HG02973 (cell line): ENCODE measurements around the gene IFI44L.

Experiments
- ATAC-seq: cut with Tn5 transposase; IDR thresholded peaks from one replicate; pipeline ENCODE4 v1.9.1; 2021; ENCODE audit warnings: moderate library complexity; ENCODE audit not compliant: unreplicated experiment

IFI44L gene

DNA sequence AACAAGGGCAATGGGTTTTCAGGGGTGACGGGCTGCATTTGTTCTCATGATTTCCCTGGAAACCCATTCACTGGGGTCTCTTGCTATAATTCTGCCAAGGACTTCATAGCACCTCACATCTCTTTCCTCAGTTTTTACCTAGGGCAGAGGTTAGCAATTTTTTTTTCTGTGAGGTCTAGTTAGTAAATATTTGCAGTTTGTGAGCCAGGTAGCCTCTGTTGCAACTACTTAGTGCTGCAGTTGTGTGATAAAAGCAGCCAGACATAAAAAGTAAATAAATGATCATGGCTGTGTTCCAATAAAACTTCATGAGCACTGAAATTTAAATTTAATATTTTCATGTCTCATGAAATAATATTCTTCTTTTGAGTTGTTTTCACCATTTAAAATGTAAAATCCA lies 67.1 kb downstream of the IFI44L start:
- ATAC-seq: no peak

DNA sequence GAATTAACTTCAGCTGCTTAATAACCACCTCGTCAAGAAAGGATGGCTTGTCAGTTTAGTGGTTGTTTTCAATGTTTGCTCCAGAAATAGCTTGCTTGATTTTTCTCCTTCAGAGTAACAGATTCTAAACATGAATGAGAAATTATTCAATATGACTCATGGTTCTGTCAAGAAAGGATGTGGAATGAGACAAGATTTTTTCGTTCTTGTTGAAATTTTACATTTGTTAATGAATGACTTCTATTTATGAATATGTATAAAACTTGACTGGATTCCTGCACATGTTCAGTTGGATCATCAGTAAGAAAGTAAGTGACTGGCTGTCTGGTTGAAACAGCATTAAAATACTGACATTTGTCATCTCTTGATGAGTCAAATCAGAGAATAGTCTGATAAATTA lies 67.7 kb downstream of the IFI44L start:
- no peak for ATAC-seq

DNA sequence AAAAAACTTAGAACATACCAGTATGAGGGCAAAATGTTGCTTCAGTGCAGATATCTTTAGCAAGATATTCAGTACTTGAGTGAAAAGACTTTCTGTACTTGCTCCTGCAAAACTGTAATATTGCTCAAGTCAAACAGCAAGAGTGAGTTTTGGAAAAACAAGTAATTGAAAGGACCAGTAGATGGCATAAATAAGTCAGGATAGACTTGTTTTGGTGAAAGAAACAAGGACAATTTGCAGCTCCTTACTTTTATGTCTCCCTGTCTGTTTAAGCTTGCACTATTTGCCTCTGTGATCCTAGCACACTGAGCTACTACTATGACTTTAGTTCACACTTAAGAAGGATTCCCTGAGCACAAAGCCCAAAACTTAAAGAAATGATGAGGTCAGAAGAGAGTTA lies 68.4 kb downstream of the IFI44L start:
- no peak for ATAC-seq

DNA sequence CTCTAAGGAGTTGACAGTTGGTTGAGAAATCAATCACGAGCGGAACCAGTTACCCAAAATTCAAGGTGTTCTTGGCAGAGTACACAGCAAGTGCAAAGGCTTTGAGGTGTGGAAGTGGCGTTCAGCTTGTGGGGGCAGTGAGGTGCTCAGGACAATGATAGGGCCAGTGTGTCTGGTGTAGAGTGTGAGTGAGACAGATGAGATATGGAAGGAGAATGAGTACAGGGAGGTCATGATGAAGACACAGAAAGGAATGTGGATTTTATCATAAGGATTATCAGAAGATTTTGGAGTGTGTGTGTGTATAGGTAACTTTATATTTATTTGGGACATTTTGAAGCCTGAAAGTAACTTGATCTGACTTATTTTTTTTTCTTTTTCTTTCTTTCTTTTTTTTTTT lies 70.3 kb downstream of the IFI44L start:
- no peak for ATAC-seq

DNA sequence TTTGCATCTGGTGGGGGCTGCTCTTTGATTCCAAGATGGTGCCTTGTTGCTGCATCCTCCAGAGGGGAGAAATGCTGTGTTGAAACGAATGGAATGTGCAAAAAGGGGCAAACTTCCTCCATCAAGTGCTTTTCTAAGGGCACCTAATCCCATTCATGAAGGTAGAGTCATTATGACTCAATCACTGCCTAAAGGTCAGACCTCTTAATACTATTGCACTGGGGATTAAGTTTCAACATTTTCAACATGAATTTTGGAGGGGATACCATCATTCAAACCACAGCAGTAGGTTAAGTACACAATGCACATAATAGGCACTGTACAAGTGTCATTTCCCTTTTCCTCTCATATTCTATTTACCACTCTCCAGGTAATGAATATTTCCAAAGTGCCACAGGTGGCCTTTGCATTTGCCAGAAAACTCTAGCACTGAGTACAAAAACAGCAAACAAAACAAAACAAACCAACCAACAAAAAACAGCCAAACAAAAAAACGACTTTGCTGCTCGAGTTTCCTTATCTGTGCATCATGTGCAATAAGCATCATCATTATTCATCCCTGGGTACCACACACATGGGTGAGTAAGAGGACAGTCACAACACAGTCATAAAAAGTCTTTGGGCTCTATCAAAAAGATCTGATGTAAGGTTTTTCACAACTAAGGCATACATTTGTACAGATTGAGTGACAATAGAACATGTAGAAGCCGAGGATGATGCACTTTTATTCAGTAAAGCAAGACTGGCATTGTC lies 71.9 kb downstream of the IFI44L start:
- no peak for ATAC-seq
